HG02678 (cell line): ENCODE data around the gene KCNG2.

Source experiments
- ATAC-seq: cut with Tn5 transposase; IDR thresholded peaks from one replicate; pipeline ENCODE4 v1.9.1; 2021; ENCODE audit warnings: mild to moderate bottlenecking, moderate library complexity; ENCODE audit not compliant: unreplicated experiment

Gene KCNG2

DNA sequence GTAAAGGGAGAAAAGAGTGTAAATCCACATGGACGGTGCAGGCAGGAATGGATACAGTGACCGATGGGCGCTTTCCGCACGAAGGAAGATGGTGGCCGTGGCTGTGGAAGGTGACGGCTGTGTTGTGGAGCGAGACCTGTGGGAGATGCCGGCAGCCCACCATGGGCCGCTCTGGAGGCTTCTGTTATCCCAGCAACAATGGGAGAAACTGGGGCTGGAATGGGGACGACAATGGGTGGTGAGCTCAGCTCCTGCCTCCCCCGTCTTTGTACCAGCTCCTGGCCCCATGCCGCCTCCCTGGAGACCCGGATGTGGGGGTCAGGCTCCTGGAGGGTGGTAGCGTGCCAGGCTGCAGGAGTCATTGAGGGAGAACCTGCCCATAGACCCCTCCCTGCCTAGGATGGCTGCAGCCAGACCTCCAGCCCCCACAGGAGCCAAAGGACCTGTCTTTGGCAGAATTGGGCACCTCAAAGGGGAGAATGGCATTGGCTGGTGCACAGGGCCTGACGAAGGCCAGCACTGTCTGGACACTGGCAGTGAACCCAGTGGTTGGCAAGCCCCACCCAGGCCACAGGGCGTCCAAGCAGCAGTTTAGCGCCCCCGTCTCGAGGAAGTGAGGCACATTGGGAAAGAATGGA is 81.1 kb downstream of the KCNG2 start:
- no peak for ATAC-seq

DNA sequence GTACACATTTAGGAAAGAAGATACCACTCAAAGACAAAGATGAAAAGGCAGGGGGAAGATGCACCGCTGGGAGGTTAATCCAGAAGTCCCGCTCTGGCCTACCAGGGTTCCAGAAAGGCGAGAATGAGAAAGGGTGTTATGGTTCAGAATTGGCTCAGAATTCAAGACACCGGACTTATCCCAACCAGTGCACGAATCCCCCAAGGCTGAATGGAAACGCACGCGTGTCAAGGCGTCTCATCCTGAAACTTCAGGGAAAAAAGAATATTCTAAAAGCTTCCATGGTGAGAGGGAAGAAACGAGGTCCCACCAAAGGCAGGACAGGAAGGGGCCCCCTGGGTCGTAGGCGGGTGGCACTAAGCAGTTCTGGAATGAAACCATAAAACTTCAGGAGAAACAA is 81.8 kb downstream of the KCNG2 start:
- no peak for ATAC-seq

DNA sequence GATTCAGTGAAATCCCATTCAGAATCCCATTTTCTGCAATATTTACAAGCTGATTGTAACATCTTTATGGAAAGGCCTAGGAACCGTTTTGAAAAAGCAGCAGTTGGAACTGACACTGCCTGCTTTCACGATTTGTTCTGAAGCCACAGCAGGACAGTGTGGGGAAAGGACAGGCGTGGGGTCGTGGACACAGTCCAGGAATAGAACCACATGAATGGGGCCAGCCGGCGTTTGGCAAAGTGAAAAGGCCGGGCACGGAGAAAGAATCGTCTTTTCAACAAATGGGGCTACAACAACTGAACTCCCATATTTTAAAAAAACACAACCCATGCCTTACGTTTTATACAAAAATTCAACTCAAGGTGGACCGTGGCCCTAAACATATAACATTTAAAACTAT is 84.0 kb downstream of the KCNG2 start:
- no peak for ATAC-seq

DNA sequence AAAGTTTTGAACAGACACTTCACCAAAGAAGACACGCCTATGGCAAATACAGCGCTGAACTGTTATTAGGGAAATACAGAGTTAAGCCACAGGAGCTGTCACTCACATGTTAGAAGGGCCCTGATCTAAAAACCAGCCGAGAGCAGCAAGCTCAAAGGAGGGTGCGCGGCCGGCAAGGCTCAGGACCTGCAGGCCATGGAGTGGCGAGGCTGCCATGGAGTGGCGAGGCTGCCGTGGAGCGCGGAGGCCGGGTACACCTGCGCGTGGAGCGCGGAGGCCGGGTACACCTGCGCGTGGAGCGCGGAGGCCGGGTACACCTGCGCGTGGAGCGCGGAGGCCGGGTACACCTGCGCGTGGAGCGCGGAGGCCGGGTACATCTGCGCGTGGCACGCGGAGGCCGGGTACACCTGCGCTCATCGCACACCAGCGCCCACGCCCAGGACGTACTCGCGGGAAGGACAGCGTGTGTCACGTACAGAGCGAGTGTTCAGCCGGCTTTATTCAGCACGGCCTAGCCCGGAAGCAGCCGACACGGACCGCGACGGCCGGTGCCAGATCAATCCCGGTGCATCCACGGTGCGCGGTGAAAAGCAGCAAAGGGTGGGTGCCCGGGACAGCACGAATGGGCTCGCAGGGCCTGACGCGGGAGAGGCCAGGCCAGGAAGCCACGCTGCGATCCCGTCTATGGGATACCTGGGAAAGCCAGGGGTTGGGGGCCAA is 84.9 kb downstream of the KCNG2 start:
- ATAC-seq = no peak

DNA sequence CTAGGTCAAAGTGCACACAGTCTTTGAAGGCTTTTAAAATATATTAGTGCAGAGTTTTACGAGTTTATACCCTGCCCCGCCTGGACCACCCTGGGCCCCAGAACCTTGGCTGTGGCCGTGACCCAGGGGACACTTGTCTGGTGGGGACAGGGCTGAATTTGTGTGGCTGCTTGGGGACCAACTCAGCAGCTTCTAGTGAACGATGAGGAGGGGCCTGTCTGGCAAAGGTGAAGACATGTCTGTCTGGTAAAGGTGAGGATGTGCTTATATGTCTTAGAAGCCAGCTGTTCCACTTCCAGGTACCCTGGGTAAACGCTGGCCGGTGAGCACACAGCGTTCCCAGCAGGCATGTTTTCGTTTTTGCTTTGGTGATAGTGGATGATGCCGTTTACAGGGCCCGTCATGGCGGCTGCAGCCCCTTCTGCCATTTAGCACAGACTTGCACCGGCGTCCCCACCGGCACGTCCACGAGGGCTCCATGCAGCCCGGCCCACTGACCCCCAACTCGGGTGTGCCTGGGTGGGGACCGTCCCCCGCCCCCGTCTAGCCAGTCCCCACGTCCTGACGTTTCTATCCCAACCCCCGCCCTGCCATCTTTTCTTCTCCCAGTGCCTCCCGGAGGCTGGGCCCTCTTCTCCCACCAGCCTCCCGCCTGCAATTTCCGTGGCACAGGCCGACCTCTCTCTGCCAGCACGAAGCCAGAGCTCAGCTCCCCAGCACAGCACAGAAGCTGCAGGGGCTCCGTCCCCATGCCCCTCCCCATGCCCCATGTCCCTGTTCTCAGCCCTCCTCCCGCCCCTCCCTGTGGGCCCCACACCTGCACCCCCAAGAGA is 85.9 kb downstream of the KCNG2 start:
- ATAC-seq = no peak

DNA sequence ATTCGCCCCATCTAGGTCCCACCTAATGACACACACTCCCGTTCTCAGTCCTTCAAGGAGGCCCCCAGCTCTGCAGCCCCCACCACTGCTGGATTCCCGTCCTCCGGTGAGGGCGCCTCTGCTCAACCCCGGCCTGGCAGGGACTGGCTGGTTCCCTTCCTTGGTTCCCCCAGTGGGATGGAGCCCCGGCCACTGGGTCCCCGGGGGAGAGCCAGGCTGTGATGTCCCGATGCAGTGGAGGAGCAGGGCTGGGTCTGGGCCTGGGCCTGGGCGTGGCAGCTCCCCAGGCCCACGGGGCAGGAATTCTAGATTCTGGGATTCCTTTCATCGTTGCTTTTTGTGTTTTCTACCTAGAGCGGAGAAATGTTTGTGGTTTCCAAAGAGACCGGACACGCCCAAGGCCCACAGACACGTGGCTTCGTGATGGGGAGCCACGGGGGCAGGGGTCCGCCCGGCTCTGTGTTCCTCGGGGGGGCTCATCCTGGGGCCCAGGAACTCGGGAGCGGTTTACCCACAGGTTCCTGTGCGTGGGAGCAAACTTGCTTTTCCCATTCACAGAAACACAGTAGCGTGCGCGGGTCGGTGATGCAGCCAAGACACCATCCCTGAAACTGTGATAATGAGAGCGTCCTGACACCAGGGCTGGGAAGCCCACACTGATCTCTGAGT is 86.7 kb downstream of the KCNG2 start:
- ATAC-seq = no peak

DNA sequence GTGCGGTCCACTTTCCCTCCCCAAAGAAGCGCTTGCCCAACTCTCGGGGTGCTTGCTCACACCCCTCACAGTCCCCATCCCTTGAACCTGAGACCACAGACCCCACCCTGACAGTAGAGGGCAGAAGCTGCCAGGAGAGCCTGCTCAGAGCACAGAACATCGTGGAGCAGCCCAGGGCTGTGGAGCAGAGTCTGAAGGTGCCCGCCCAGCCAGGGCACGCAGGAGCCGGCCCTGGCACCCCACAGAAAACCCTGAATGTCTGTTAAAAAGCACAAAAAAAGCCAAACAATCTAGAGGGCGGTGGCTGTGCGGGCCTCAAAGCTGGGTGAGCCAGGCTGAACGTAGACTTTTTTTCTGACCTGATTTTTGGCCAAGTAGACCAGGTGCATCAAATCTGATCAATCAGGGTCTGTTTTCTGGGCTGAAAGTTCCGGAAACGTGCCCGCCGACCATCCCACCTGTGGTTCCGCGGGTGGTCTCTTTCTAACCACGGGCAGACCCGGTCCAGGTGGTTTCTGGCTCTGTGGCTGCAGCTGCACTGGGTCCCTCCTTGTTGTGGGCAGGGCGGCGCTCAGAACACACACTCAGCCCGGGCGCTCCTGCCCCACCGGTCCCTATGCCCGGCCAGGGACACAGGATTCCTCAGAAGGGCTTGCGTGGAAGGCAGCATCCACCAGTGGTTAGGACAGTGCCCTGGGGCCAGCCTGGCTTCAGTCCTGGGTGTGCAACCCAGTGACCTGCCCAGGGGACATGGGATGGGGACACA is 87.4 kb downstream of the KCNG2 start:
- ATAC-seq = no peak

DNA sequence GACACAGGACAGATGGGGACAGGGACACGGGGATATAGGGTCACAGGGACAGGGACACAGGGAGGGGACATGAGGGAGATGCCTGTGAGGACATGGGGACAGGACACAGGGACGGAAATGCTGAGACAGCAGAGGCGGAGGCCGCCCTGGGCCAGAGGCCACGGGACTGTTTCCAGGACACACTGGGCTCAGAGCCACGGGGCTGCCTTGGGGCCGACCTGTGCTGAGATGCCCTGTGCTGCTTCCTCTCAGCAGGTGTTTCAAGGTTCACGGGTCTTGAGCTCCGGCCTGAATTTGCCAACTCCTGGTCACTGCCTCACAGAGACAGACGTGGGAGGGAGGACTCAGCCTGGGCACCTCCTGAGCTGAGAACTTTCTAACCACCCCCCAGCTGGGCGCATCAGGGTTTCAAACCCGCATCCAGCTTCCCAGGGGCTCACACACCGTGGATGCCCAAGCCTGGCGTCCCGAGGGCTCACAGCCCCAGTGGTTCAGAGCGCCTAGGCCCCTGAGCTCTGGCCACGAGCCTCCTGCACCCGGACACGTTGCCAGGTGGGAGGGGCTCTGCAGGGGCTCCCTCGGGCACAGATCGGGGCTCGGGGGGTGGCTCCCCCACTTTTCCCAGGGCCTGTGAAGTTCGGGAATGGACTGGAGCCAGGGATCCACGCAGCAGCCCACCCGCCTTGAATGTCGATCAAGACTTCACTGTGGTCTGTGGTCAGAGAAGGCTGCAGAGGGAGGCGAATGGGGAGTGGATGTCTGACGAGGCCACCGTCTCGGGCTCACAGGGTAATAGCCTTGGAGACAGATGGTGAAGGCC is 89.7 kb downstream of the KCNG2 start:
- no peak for ATAC-seq

DNA sequence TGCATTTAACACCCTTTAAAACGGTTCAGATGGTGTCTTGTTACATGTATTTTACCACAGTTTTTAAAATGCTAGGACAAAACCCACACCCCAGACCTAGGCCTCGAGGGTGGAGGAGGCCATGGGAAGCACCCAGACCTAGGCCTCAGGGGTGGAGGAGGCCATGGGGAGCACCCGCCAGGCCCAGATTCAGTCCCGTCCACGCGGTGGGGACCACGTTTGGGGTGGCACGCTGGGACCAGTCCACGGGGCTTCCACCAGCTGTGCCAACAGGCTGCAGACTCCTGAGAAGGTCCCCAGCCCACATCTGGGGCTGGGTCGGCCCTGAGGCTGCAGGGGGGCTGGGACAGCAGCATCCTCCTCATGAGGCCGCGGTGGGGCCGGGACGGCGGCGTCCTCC is 90.3 kb downstream of the KCNG2 start:
- ATAC-seq = no peak

DNA sequence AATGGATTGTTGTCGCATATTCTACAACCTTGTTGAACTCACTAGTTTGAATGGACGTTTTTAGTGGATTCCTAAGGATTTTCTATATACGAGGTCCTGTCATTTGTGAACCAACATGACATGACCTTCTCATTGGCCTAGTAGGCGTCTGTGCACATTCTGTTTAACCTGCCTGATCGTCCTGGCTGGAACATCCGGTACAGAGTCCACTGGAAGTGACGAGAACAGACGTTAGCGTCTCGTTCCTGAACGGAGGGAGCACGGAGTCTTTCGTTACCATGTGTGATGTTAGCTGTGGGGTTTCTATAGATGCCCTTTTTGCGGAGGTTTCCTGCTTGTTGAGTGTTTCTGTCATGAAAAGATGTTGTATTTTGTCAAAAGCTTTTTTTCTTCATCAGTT is 91.8 kb downstream of the KCNG2 start:
- ATAC-seq = no peak

DNA sequence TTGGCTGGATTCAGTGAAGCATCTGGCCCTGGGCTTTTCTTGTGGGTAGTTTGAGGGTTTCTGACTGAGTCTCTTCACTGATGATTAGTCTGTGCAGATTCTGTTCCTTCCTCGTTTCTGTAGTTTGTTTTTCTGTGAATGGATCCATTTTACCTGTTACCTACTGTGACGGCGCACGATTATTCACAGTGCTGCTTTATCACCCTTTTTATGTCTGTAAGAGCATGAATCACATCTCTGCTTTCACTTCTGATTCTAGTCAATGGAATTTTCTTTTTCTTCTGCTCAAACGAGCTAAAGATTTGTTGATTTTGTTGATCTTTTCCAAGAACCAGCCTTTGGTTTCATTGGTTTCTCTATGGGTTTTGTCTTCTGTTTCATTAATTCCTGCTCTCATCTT is 92.9 kb downstream of the KCNG2 start:
- ATAC-seq = no peak

DNA sequence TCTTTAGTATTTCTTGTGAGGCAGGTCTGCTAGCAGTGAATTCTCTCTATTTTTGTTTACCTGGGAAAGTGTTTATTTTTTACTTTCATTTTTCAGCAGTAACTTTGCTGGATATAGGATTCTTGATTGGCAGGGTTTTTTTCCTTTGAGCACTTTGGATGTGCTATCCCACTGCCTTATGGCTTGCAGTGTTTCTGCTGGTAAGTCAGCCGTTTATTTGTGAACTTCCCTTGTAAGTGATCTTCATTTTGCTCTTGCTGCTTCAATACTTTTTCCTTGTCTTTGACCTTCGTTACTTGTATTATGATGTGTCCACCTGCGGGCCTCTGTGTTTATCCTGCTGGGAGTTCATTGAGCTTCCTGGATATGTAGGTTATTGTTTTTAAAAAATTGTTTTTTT is 99.0 kb downstream of the KCNG2 start:
- no peak for ATAC-seq

DNA sequence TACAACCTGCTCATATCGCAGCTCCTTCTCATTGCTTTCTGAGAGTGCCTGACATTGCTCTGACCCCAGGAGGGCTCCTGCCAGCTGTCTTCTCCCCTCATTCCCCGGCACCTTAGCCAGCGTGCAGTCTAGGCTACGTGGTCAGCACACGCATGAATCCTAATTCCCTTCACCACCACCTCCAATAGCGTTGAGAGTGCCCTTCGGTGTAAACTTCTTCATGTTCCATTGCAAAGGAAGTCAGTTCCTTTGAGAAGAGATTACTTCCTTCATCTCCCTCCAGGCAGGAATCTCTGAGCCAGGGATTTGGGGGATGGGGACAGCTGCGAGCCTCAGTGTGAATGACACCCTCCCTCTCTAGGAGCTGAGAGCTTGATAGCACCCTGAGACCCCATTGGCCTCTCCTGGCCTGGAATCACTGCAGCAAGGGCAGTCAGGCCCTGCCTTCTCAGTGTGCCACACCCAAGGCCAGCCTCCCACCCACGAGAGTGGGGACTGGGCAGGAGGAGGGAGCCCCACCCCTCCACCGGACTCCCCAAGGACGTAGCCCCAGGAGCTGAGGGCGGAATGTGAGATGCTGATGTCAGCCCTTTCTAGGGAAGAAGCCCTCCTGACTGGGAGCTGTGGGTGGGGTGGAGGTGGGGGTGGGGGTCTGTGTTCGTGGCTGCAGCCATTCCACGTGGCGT is 100.3 kb downstream of the KCNG2 start:
- no peak for ATAC-seq

DNA sequence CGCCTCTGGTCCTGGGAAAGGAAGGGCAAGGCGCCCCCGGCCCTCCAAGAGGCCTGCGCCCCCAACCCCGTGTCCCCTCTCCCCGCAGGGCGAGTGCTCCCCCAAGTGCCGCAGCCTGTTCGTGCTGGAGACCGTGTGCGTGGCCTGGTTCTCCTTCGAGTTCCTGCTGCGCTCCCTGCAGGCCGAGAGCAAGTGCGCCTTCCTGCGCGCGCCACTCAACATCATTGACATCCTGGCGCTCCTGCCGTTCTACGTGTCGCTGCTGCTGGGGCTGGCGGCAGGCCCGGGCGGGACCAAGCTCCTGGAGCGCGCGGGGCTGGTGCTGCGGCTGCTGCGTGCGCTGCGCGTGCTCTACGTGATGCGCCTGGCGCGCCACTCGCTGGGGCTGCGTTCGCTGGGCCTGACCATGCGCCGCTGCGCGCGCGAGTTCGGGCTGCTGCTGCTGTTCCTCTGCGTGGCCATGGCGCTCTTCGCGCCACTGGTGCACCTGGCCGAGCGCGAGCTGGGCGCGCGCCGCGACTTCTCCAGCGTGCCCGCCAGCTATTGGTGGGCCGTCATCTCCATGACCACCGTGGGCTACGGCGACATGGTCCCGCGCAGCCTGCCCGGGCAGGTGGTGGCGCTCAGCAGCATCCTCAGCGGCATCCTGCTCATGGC is 101.3 kb downstream of the KCNG2 start:
- ATAC-seq = no peak

DNA sequence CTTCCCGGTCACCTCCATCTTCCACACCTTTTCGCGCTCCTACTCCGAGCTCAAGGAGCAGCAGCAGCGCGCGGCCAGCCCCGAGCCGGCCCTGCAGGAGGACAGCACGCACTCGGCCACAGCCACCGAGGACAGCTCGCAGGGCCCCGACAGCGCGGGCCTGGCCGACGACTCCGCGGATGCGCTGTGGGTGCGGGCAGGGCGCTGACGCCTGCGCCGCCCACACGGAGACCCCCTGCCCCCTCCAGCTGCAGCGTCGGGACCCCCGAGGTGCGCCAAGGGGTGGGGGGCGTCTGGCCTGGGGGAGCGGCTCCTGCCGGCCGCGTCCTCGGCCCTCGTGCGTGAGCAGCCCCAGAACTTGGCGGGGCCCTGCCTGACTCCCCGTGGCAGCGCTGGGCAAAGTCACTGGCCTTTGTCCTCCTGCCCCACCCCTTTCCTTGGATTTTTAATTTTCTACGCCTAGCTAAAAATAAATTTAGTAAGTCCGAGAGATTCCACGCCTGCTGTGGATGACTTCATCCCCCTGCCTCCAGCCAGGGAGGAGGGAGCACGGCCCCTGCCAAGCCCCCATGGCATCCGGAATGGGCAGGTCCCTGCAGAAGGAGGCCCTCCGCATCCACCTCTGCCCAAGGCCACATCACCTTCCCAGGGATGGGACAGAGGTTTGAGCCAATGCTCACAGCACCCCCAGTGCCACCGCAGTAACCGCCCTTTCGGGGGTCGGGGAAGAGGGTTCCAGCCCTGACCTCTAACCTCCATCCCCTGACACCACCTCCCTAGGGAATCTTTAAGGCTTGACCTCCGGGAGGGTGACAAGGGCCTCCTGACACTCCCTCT is 102.1 kb downstream of the KCNG2 start:
- no peak for ATAC-seq

DNA sequence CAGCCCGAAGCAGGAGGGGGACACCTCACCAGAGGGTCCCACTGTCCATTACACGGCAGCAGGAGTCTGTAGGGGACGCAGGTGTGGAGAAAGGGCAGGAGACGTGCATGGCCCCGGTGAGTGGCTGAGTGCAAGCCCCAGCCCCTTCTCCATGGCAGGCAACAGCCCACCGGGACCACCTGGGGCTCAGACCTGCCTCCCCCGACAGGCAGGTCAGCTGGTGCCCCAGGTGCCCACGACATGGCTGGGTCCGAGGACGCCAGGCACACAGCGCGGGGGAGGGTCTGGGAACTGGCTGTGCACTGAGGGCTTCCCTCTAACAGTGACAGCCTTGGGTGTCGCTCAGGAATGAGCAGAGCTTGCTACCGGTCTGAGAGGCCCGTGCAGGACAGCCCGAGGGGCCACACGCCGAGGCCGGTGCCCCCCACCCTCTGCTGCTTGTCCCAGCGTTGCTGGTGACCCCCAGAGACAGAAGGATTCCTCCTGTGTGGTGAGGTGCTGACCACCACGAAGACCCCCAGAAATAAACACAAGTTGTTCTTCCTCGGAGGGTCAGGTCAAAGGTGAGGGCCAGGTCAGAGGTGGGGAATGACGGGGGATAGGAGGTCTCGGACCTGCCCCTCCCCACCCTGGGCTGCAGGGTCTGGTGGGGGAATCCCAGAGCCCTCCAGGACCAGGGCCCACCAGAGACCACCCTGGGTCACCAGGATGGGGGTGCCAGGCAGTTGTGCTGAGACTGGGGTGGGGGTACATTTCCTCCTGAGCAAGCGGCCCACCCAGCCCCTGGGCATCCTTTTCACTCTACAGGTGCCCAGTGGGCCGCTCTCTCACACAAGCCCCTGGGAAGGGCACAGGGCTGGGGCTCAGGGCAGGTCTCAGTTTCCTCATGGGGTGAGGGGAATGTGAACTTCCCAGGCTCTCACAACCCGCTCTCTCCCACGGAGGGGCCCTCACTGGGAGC is 103.2 kb downstream of the KCNG2 start:
- no peak for ATAC-seq

DNA sequence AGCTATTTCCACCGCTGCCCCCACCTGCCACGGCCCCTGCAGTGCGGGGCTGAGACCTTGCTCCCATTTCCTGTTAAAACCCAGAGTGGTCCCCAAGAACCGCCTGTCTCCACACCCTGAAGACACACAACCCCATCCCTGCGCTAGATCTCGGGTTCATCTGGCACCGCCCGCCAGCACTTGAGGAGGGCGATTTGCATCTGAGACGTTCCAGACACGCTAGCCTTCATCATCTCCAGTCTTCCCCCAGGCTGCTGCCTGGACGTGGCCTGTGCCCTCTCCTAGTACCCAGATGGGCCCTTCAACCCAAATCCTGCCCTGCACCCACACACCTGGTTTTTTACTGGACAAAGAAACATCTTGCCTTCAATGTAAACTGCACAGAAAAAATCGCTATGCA is 103.9 kb downstream of the KCNG2 start:
- no peak for ATAC-seq
